Sigmoid colon (tissue), 4 donors: ENCODE results near the gene RIOK2.

Experiments
- POLR2AphosphoS5 ChIP-seq, 4 donors: sonication (generic); formaldehyde crosslinking; IDR thresholded peaks; one replicate each; pipeline ENCODE4 v1.6.1; 2017; ENCODE audit warnings: antibody characterized with exemption in 4 of 4
- TF ChIP-seq, protein P1 (sequence below), 4 experiments: fragments of 450-650 bp in 3 of 4; fragments of 200-600 bp in 1 of 4; IDR thresholded peaks; one replicate each; pipeline ENCODE4 v1.5.1; 2016 to 2019; ENCODE audit warnings: antibody characterized with exemption in 4 of 4, mild to moderate bottlenecking in 3 of 4, moderate library complexity in 2 of 4

DNA sequence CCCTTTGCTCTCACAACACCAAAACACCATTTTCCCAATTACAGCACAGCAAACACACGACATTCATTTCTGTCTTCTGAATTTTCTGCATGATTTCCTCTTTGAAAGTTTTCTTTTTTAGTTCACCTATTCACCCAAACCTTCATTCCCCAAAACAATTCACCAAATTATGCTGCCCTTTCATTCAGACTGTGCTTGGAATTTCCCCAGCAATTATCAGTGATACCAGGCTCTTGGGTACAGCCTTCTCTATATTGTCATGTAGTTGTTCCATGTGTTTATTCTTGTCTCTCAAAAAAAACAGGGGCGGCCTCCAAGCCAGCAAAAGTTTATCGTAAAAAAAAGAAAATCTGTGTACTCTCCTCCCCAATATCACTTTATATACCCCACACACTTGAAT is 31.7 kb downstream of the RIOK2 start:
- TF ChIP-seq, protein P1, sequence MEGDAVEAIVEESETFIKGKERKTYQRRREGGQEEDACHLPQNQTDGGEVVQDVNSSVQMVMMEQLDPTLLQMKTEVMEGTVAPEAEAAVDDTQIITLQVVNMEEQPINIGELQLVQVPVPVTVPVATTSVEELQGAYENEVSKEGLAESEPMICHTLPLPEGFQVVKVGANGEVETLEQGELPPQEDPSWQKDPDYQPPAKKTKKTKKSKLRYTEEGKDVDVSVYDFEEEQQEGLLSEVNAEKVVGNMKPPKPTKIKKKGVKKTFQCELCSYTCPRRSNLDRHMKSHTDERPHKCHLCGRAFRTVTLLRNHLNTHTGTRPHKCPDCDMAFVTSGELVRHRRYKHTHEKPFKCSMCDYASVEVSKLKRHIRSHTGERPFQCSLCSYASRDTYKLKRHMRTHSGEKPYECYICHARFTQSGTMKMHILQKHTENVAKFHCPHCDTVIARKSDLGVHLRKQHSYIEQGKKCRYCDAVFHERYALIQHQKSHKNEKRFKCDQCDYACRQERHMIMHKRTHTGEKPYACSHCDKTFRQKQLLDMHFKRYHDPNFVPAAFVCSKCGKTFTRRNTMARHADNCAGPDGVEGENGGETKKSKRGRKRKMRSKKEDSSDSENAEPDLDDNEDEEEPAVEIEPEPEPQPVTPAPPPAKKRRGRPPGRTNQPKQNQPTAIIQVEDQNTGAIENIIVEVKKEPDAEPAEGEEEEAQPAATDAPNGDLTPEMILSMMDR (IDR thresholded peaks at IDR 0.05), result no peak
- no peak for TF ChIP-seq POLR2AphosphoS5 (IDR thresholded peaks at IDR 0.05)
